ENCODE results near the gene LSM10. TPM values are rescaled to one million over a fixed set of nuclear protein-coding genes. Genes with fewer than 3 reads are reported as not detected.
A peak's percentile ranks its signal among the peaks of the same experiment; 100 is the strongest.

LSM10 gene
- total RNA-seq, 2 donors from 2014 or later: 36.8 to 72.7 TPM

GRCh38 chr1:36386265-36387140, 11.2 kb downstream of the LSM10 start:
- peak overlapping the region; percentile 81 to 96 for H3K4me3 ChIP-seq
- H3K27ac ChIP-seq: peak overlapping the region; percentile 98 to 99
- TF ChIP-seq POLR2A (IDR thresholded peaks at IDR 0.05): peak; percentile 88
- TF ChIP-seq POLR2AphosphoS5 (IDR thresholded peaks at IDR 0.05): peak; percentile 99
- peak in 2 of 4 experiments; percentile 1 to 10 for TF ChIP-seq CTCF (IDR thresholded peaks at IDR 0.05)
- H3K4me1 ChIP-seq (replicated peaks): peaks cover 19% of the 10 kb centered on the region
- H3K36me3 ChIP-seq: no peaks in the 10 kb centered on the region
- peak; percentile 96 for DNase-seq (ENCODE audit: low spot score)
- H3K9me3 ChIP-seq: no peaks in the 10 kb centered on the region
- no peaks in the 10 kb centered on the region for H3K27me3 ChIP-seq (replicated peaks; ENCODE audit: insufficient read depth)
- intact Hi-C loops (cut with DNase I): loop anchor here (5.0 kb wide), 1 partner anchor 229 kb away; the partner anchor contains the start of gene MAP7D1
- WGBS: 1% methylated on average over 14 of the region's 14 CpGs

GRCh38 chr1:36385410-36386264, 12.1 kb downstream of the LSM10 start, which contains the start of gene STK40:
STK40 (minus strand) TSS chr1:36385924; CDS start chr1:36361332, 24,592 bp downstream.
- intact Hi-C loops (cut with DNase I): loop anchor here (5.0 kb wide), 1 partner anchor 228 kb away; the partner anchor contains the start of gene MAP7D1
- no peaks in the 10 kb centered on the region for H3K27me3 ChIP-seq (replicated peaks; ENCODE audit: insufficient read depth)
- peaks cover 19% of the 10 kb centered on the region for H3K4me1 ChIP-seq (replicated peaks)
- peak within 1 kb of the TSS; percentile 98 to 99 for H3K27ac ChIP-seq
- TF ChIP-seq CTCF (IDR thresholded peaks at IDR 0.05): no peak
- peak; percentile 97 for TF ChIP-seq POLR2A (IDR thresholded peaks at IDR 0.05)
- TF ChIP-seq POLR2AphosphoS5 (IDR thresholded peaks at IDR 0.05): peak; percentile 88
- H3K9me3 ChIP-seq: no peaks in the 10 kb centered on the region
- peak; percentile 99 for DNase-seq (ENCODE audit: low spot score)
- H3K36me3 ChIP-seq: no peaks in the 10 kb centered on the region
- under 1% methylated on average over 72 of the region's 82 CpGs for whole genome bisulfite sequencing
- peak within 1 kb of the TSS; percentile 81 to 96 for H3K4me3 ChIP-seq

GRCh38 chr1:36384542-36385409, 12.9 kb downstream of the LSM10 start:
- peaks cover 19% of the 10 kb centered on the region for H3K4me1 ChIP-seq (replicated peaks)
- no peak for TF ChIP-seq CTCF (IDR thresholded peaks at IDR 0.05)
- peak; percentile 51 for TF ChIP-seq POLR2A (IDR thresholded peaks at IDR 0.05)
- TF ChIP-seq POLR2AphosphoS5 (IDR thresholded peaks at IDR 0.05): peak; percentile 44
- intact Hi-C loops (cut with DNase I): loop anchor here (5.0 kb wide), 1 partner anchor 227 kb away; the partner anchor contains the start of gene MAP7D1

GRCh38 chr1:36383240-36383639, 14.5 kb downstream of the LSM10 start:
- 94% methylated on average over 4 of the region's 4 CpGs for WGBS
- intact Hi-C loops (cut with DNase I): no loop called here
- H3K4me3 ChIP-seq: no peak overlapping the region
- TF ChIP-seq CTCF (IDR thresholded peaks at IDR 0.05) (no peak), POLR2AphosphoS5 (IDR thresholded peaks at IDR 0.05) (no peak), POLR2A (IDR thresholded peaks at IDR 0.05) (no peak)
- no peak overlapping the region for H3K27ac ChIP-seq
- H3K4me1 ChIP-seq (replicated peaks): peaks cover 19% of the 10 kb centered on the region
- H3K36me3 ChIP-seq: no peaks in the 10 kb centered on the region
- DNase-seq (ENCODE audit: low spot score): no peak
- H3K27me3 ChIP-seq (replicated peaks; ENCODE audit: insufficient read depth): no peaks in the 10 kb centered on the region
- no peaks in the 10 kb centered on the region for H3K9me3 ChIP-seq

More at GRCh38 chr1:36384542-36385409, 12.9 kb downstream of the LSM10 start:
- Histone ChIP-seq H3K9me3 (no peaks in the 10 kb centered on the region), H3K27me3 (replicated peaks; ENCODE audit: insufficient read depth) (no peaks in the 10 kb centered on the region), H3K4me3 (peak overlapping the region; percentile 81 to 96), H3K36me3 (no peaks in the 10 kb centered on the region), H3K27ac (peak overlapping the region; percentile 98 to 99)
- DNase-seq (ENCODE audit: low spot score): peak; percentile 74
- WGBS: under 1% methylated on average over 25 of the region's 25 CpGs
